T47D (cell line): ENCODE results near the gene TC2N.

Source experiments
- DNase-seq, 2 experiments: peaks; one replicate each; pipeline versions ENCODE4 v3.0.0 to v3.0.0-alpha.2; 2011 to 2012; ENCODE audit warnings: low read depth in 1 of 2, low spot score in 1 of 2
- JUND ChIP-seq: IDR thresholded peaks from 2 replicates; pipeline ENCODE4 v1.6.1; 2012; ENCODE audit warnings: low read depth
- in situ Hi-C: cut with HindIII; loops from 2 replicates; pipeline ENCODE4 v1.10.0; 2016; ENCODE audit warnings: low sequenced_read_pairs, low pct_unique_long_range_greater_than_20kb

TC2N gene

GRCh38 chr14:91897106-91897701, 29.9 kb upstream of the TC2N start:
- in situ Hi-C loops, result no loop called here
- no peak for TF ChIP-seq JUND
- DNase-seq, result peak in 1 of 2 experiments; percentile 88

- no peak for DNase-seq
- no peak for TF ChIP-seq JUND
- in situ Hi-C loops, result no loop called here
These were observed 29.1 kb upstream of the TC2N start for GRCh38 chr14:91896419-91896818.

- TF ChIP-seq JUND, result no peak
- in situ Hi-C loops, result no loop called here
- DNase-seq, result no peak
These were observed 26.3 kb upstream of the TC2N start for GRCh38 chr14:91893669-91894068.

GRCh38 chr14:91893007-91893406, 25.7 kb upstream of the TC2N start:
- peak in 1 of 2 experiments; percentile 59 for DNase-seq
- no peak for TF ChIP-seq JUND
- in situ Hi-C loops, result no loop called here

- no peak for DNase-seq
- no peak for TF ChIP-seq JUND
- in situ Hi-C loops, result no loop called here
These were observed 24.4 kb upstream of the TC2N start for GRCh38 chr14:91891721-91892220.

GRCh38 chr14:91891101-91891500, 23.8 kb upstream of the TC2N start:
- in situ Hi-C loops, result no loop called here
- DNase-seq, result no peak
- no peak for TF ChIP-seq JUND

GRCh38 chr14:91890291-91890749, 23.0 kb upstream of the TC2N start:
- TF ChIP-seq JUND, result no peak
- in situ Hi-C loops, result no loop called here
- DNase-seq, result no peak

GRCh38 chr14:91889477-91890211, 22.3 kb upstream of the TC2N start:
- in situ Hi-C loops, result no loop called here
- no peak for DNase-seq
- no peak for TF ChIP-seq JUND

- in situ Hi-C loops, result no loop called here
- DNase-seq, result no peak
- TF ChIP-seq JUND, result no peak
These were observed 21.5 kb upstream of the TC2N start for GRCh38 chr14:91888641-91889476.

- DNase-seq, result no peak
- in situ Hi-C loops, result no loop called here
- no peak for TF ChIP-seq JUND
These were observed 19.6 kb upstream of the TC2N start for GRCh38 chr14:91886961-91887360.

- TF ChIP-seq JUND, result no peak
- in situ Hi-C loops, result no loop called here
- no peak for DNase-seq
These were observed 18.5 kb upstream of the TC2N start for GRCh38 chr14:91885839-91886238.

GRCh38 chr14:91885113-91885712, 17.9 kb upstream of the TC2N start:
- in situ Hi-C loops, result no loop called here
- TF ChIP-seq JUND, result no peak
- DNase-seq, result no peak
